OCI-LY7 (cell line): Measurements from ENCODE around the gene HIGD1C. TPM values are rescaled to one million over a fixed set of nuclear protein-coding genes. Genes with fewer than 3 reads are reported as not detected.

Source experiments
- BruUV-seq: library from RNA; stranded (reverse); fragments of 400-500 nt; replicated peaks from 2 replicates; lab custom pipeline; 2021; lab: Mats Ljungman, UMichigan
- CTCF ChIA-PET: fragments of 300-600 bp; sonication (Branson Sonifier 250); formaldehyde crosslinking; loops from one replicate; lab custom pipeline; 2022; ENCODE audit warnings: antibody characterized with exemption; ENCODE audit not compliant: unreplicated experiment; lab: Charles Lee
- POLR2A ChIA-PET: fragments of 300-600 bp; sonication (Branson Sonifier 250); formaldehyde crosslinking; loops from one replicate; lab custom pipeline; 2022; ENCODE audit warnings: antibody characterized with exemption; lab: Charles Lee
- DNase-seq: peaks from one replicate; pipeline ENCODE4 v3.0.0-alpha.2; 2015; ENCODE audit warnings: low spot score
- H2AFZ ChIP-seq: fragments of 200-600 bp; sonication (generic), shearing (Covaris generic); 2 replicates; pipeline ENCODE4 v1.6.1; 2014; ENCODE audit warnings: mild to moderate bottlenecking, antibody characterized with exemption, low read length, moderate library complexity
- H3K27ac ChIP-seq: fragments of 200-600 bp; sonication (generic); 2 replicates; pipeline ENCODE4 v1.5.1; 2014; ENCODE audit warnings: mixed run types, low read depth, mild to moderate bottlenecking, moderate library complexity, low read length, inconsistent platforms; ENCODE audit not compliant: poor library complexity, severe bottlenecking
- H3K36me3 ChIP-seq: fragments of 200-600 bp; sonication (generic); 2 replicates; pipeline ENCODE4 v1.6.1; 2014; ENCODE audit warnings: mild to moderate bottlenecking, antibody characterized with exemption, low read length, moderate library complexity, mixed read lengths; ENCODE audit not compliant: insufficient read depth
- H3K4me1 ChIP-seq: fragments of 200-600 bp; sonication (generic); 2 replicates; pipeline ENCODE4 v1.5.1; 2014; ENCODE audit warnings: mild to moderate bottlenecking, low read length; ENCODE audit not compliant: insufficient read depth, poor library complexity, severe bottlenecking
- H3K4me2 ChIP-seq: fragments of 200-600 bp; sonication (generic); 2 replicates; pipeline ENCODE4 v1.6.1; 2014; ENCODE audit warnings: mild to moderate bottlenecking, low read length
- H3K4me3 ChIP-seq: fragments of 200-600 bp; sonication (generic); 2 replicates; pipeline ENCODE4 v1.5.1; 2014; ENCODE audit warnings: mild to moderate bottlenecking, low read depth, low read length; ENCODE audit not compliant: poor library complexity, severe bottlenecking
- H3K79me2 ChIP-seq: fragments of 200-600 bp; sonication (generic); 2 replicates; pipeline ENCODE4 v1.6.1; 2016; ENCODE audit warnings: low read depth, mild to moderate bottlenecking, low read length, moderate library complexity, mixed read lengths; ENCODE audit not compliant: insufficient read depth
- H3K9me2 ChIP-seq: fragments of 200-600 bp; sonication (generic); 2 replicates; pipeline ENCODE4 v1.6.1; 2016; ENCODE audit warnings: mild to moderate bottlenecking, low read length, mixed read lengths; ENCODE audit not compliant: insufficient read depth
- H3K9me3 ChIP-seq: fragments of 200-600 bp; sonication (generic); 2 replicates; pipeline ENCODE4 v1.6.1; 2014; ENCODE audit warnings: mild to moderate bottlenecking, mixed run types, low read length, mixed read lengths
- H4K20me1 ChIP-seq: fragments of 200-600 bp; sonication (generic); 2 replicates; pipeline ENCODE4 v1.6.1; 2014; ENCODE audit warnings: mild to moderate bottlenecking, antibody characterized with exemption, low read length, moderate library complexity, mixed read lengths; ENCODE audit not compliant: insufficient read depth
- CTCF ChIP-seq: fragments of 200-600 bp; sonication (generic); conservative IDR thresholded peaks from 2 replicates; pipeline ENCODE4 v1.5.1; 2014; ENCODE audit warnings: mild to moderate bottlenecking, antibody characterized with exemption, low read length, moderate library complexity, mixed read lengths
- EZH2phosphoT487 ChIP-seq: fragments of 200-600 bp; sonication (generic); IDR thresholded peaks from 2 replicates; pipeline ENCODE4 v1.6.1; 2018; ENCODE audit warnings: low read depth, borderline replicate concordance, mild to moderate bottlenecking, mixed run types, antibody characterized with exemption, low read length, moderate library complexity, mixed read lengths
- intact Hi-C: fragments of 100-400 bp; cut with micrococcal nuclease; formaldehyde crosslinking; loops from one replicate; pipeline ENCODE4 v1.10.0; 2022; ENCODE audit not compliant: unreplicated experiment
- total RNA-seq, 2 experiments: library from RNA; depleted of rRNA in 1 of 2; stranded (reverse); fragments of >200 nt in 1 of 2; shearing (Covaris generic) in 1 of 2; gene quantifications; 2 replicates each; pipeline ENCODE4 v1.2.3, GENCODE V29; 2014 to 2022

The HIGD1C gene
- total RNA-seq, 2 experiments from 2014 or later = not detected

- no TSS peak for BruUV-seq
- H2AFZ ChIP-seq = no peak overlapping the region
- H3K36me3 ChIP-seq = peaks cover 30% of the 10 kb centered on the region; the same call in 1 of the 2 replicates
- no peak for DNase-seq
- H3K9me2 ChIP-seq = no peaks in the 10 kb centered on the region
- H3K4me2 ChIP-seq = no peak overlapping the region
- no peak overlapping the region for H3K4me3 ChIP-seq
- TF ChIP-seq CTCF (no peak), EZH2phosphoT487 (no peak)
- intact Hi-C loops = no loop called here
- H3K27ac ChIP-seq = no peak overlapping the region
- ChIA-PET POLR2A (interaction anchor here (0.5 to 1.6 kb wide), 12 partner anchors 10 to 322 kb away, joined by 3 to 8 read pairs (median 4); partner anchors contain the start of gene ATF1), CTCF (interaction anchor here (1.2 kb wide), 1 partner anchor 220 kb away, joined by 5 read pairs; no protein-coding TSS in a partner anchor)
- H3K9me3 ChIP-seq = no peaks in the 10 kb centered on the region
- H3K79me2 ChIP-seq = no peaks in the 10 kb centered on the region
- H3K4me1 ChIP-seq = no peaks in the 10 kb centered on the region
- no peaks in the 10 kb centered on the region for H4K20me1 ChIP-seq
Measured at GRCh38 chr12:50985322-50985721, 33.0 kb downstream of the HIGD1C start.

- TF ChIP-seq EZH2phosphoT487 (no peak), CTCF (peak; percentile 89)
- Histone ChIP-seq H3K27ac (no peak overlapping the region), H4K20me1 (no peaks in the 10 kb centered on the region), H3K4me3 (no peak overlapping the region), H3K79me2 (no peaks in the 10 kb centered on the region), H3K9me3 (no peaks in the 10 kb centered on the region), H2AFZ (no peak overlapping the region), H3K36me3 (peaks cover 45% of the 10 kb centered on the region), H3K4me2 (no peak overlapping the region), H3K9me2 (no peaks in the 10 kb centered on the region), H3K4me1 (no peaks in the 10 kb centered on the region)
- ChIA-PET POLR2A (interaction anchor here (0.8 to 1.5 kb wide), 6 partner anchors 9 to 218 kb away, joined by 3 to 6 read pairs (median 4); no protein-coding TSS in a partner anchor), CTCF (interaction anchor here (0.6 to 1.0 kb wide), 2 partner anchors 117 to 222 kb away, joined by 3 read pairs; no protein-coding TSS in a partner anchor)
- intact Hi-C loops = loop anchor here (1.0 to 2.0 kb wide), 3 partner anchors 62 to 222 kb away; partner anchors contain the start of gene ATF1
- DNase-seq = peak; percentile 72
- no TSS peak for BruUV-seq
Measured at GRCh38 chr12:50986966-50987737, 34.8 kb downstream of the HIGD1C start.

GRCh38 chr12:50988051-50988450, 35.7 kb downstream of the HIGD1C start:
- POLR2A ChIA-PET = interaction anchor here (0.8 to 1.5 kb wide), 5 partner anchors 11 to 219 kb away, joined by 3 to 4 read pairs (median 3); no protein-coding TSS in a partner anchor
- no peak overlapping the region for H3K4me3 ChIP-seq
- CTCF ChIA-PET = interaction anchor here (1.0 kb wide), 1 partner anchor 223 kb away, joined by 3 read pairs; no protein-coding TSS in a partner anchor
- H3K27ac ChIP-seq = no peak overlapping the region
- no peak overlapping the region for H2AFZ ChIP-seq
- no peaks in the 10 kb centered on the region for H3K9me2 ChIP-seq
- H4K20me1 ChIP-seq = no peaks in the 10 kb centered on the region
- peaks cover 52% of the 10 kb centered on the region for H3K36me3 ChIP-seq
- H3K4me2 ChIP-seq = no peak overlapping the region
- no TSS peak for BruUV-seq
- no peak for DNase-seq
- intact Hi-C loops = no loop called here
- H3K9me3 ChIP-seq = no peaks in the 10 kb centered on the region
- no peaks in the 10 kb centered on the region for H3K79me2 ChIP-seq
- TF ChIP-seq CTCF (no peak), EZH2phosphoT487 (no peak)
- H3K4me1 ChIP-seq = no peaks in the 10 kb centered on the region
